PC-9 (cell line): ENCODE data around the gene BCKDHA. TPM values are rescaled to one million over a fixed set of nuclear protein-coding genes. Genes with fewer than 3 reads are reported as not detected.

Experiments used
- BruUV-seq: library from RNA; stranded (reverse); fragments of 400-500 nt; replicated peaks from 2 replicates; lab custom pipeline; 2021; lab: Mats Ljungman, UMichigan
- CTCF ChIA-PET: fragments of 300-600 bp; sonication (Branson Sonifier 250); formaldehyde crosslinking; loops from one replicate; lab custom pipeline; 2022; ENCODE audit warnings: antibody characterized with exemption; lab: Charles Lee
- POLR2A ChIA-PET: fragments of 300-600 bp; sonication (Branson Sonifier 250); formaldehyde crosslinking; loops from one replicate; lab custom pipeline; 2022; ENCODE audit warnings: antibody characterized with exemption; ENCODE audit not compliant: unreplicated experiment; lab: Charles Lee
- DNase-seq, 2 experiments: peaks; one replicate each; pipeline versions ENCODE4 v3.0.0 to v3.0.0-alpha.2; 2015 to 2022; ENCODE audit warnings: mixed read lengths in 1 of 2
- H2AFZ ChIP-seq: fragments of 200-600 bp; sonication (generic); 2 replicates; pipeline ENCODE4 v1.8.1; 2017; ENCODE audit warnings: antibody characterized with exemption
- H3F3A ChIP-seq: fragments of 200-600 bp; sonication (generic); 2 replicates; pipeline ENCODE4 v1.8.1; 2017; ENCODE audit warnings: antibody characterized with exemption, mild to moderate bottlenecking, low read depth; ENCODE audit not compliant: insufficient read depth
- H3K27ac ChIP-seq: fragments of 200-600 bp; sonication (generic); 2 replicates; pipeline ENCODE4 v1.6.1; 2016; ENCODE audit warnings: mixed run types
- H3K27me3 ChIP-seq: fragments of 200-600 bp; sonication (generic); 2 replicates; pipeline ENCODE4 v1.6.1; 2016; ENCODE audit warnings: low read depth, mixed run types; ENCODE audit not compliant: insufficient read depth
- H3K36me3 ChIP-seq: fragments of 200-600 bp; sonication (generic); 2 replicates; pipeline ENCODE4 v1.6.1; 2016; ENCODE audit warnings: low read depth, mixed run types
- H3K4me1 ChIP-seq: fragments of 200-600 bp; sonication (generic); replicated peaks from 2 replicates; pipeline ENCODE4 v1.6.1; 2016; ENCODE audit warnings: mixed run types; ENCODE audit not compliant: insufficient read depth
- H3K4me2 ChIP-seq: fragments of 200-600 bp; sonication (generic); 2 replicates; pipeline ENCODE4 v1.6.1; 2017; ENCODE audit warnings: mixed run types
- H3K4me3 ChIP-seq: fragments of 200-600 bp; sonication (generic); 2 replicates; pipeline ENCODE4 v1.6.1; 2016; ENCODE audit warnings: mixed run types
- H3K79me2 ChIP-seq: fragments of 200-600 bp; sonication (generic); 2 replicates; pipeline ENCODE4 v1.6.1; 2017; ENCODE audit warnings: low read depth, mixed run types
- H3K9me2 ChIP-seq: fragments of 200-600 bp; sonication (generic); 2 replicates; pipeline ENCODE4 v1.8.1; 2017; ENCODE audit warnings: mild to moderate bottlenecking; ENCODE audit not compliant: insufficient read depth
- H3K9me3 ChIP-seq: fragments of 200-600 bp; sonication (generic); 2 replicates; pipeline ENCODE4 v1.8.1; 2016; ENCODE audit warnings: low read depth; ENCODE audit not compliant: insufficient read depth
- H4K20me1 ChIP-seq: fragments of 200-600 bp; sonication (generic); 2 replicates; pipeline ENCODE4 v1.8.1; 2017; ENCODE audit not compliant: insufficient read depth
- CTCF ChIP-seq: fragments of 200-600 bp; sonication (generic); conservative IDR thresholded peaks from 2 replicates; pipeline ENCODE4 v1.6.1; 2017; ENCODE audit warnings: mixed run types, antibody characterized with exemption, mild to moderate bottlenecking, moderate library complexity
- EZH2 ChIP-seq: fragments of 200-600 bp; sonication (generic); IDR thresholded peaks from 2 replicates; pipeline ENCODE4 v1.8.0; 2017; ENCODE audit warnings: antibody characterized with exemption, low read depth
- intact Hi-C: fragments of 100-400 bp; cut with micrococcal nuclease; formaldehyde crosslinking; loops from one replicate; pipeline ENCODE4 v1.10.0; 2022; ENCODE audit not compliant: unreplicated experiment
- total RNA-seq: library from RNA; stranded (reverse); gene quantifications from 2 replicates; pipeline ENCODE4 v1.2.3, GENCODE V29; 2021

BCKDHA gene
- total RNA-seq, 1 experiment from 2014 or later: 26.3 TPM

- H2AFZ ChIP-seq: peak overlapping the region; percentile 74
- intact Hi-C loops: loop anchor here (1.0 to 10.0 kb wide), 6 partner anchors 26 to 691 kb away; partner anchors contain the start of genes BCKDHA, CCDC97, DMAC2 and EXOSC5
These were observed 44.8 kb upstream of the BCKDHA start for GRCh38 chr19:41352609-41353465.

GRCh38 chr19:41353466-41354342 is 43.9 kb upstream of the BCKDHA start, which contains the start of gene TGFB1:
Gene TGFB1 (minus strand): TSS chr19:41353922. CDS start chr19:41353044, 878 bp downstream.
- Histone ChIP-seq H3F3A (peaks cover 15% of the 10 kb centered on the region; the same call in 1 of the 2 replicates), H3K4me3 (peak within 1 kb of the TSS; percentile 80), H3K4me1 (peaks cover 15% of the 10 kb centered on the region), H3K27ac (no peak within 1 kb of the TSS), H3K9me2 (no peaks in the 10 kb centered on the region), H3K79me2 (no peaks in the 10 kb centered on the region; the same call in 1 of the 2 replicates), H4K20me1 (no peaks in the 10 kb centered on the region), H3K36me3 (no peaks in the 10 kb centered on the region), H2AFZ (peak within 1 kb of the TSS; percentile 74), H3K27me3 (no peaks in the 10 kb centered on the region), H3K9me3 (no peaks in the 10 kb centered on the region), H3K4me2 (peak within 1 kb of the TSS; percentile 98)
- peak; percentile 39 to 91 for DNase-seq
- TSS peak; percentile 89 for BruUV-seq
- POLR2A ChIA-PET: interaction anchor here (0.6 to 0.8 kb wide), 4 partner anchors 29 to 890 kb away, joined by 3 read pairs; no protein-coding TSS in a partner anchor
- CTCF ChIA-PET: interaction anchor here (1.2 to 1.6 kb wide), 2 partner anchors 10 to 90 kb away, joined by 3 to 10 read pairs; partner anchors contain the start of genes B9D2 and HNRNPUL1
- TF ChIP-seq CTCF (peak; percentile 79), EZH2 (no peak)
- intact Hi-C loops: loop anchor here (1.0 to 10.0 kb wide), 5 partner anchors 27 to 691 kb away; partner anchors contain the start of genes BCKDHA, DMAC2 and EXOSC5

More at GRCh38 chr19:41352609-41353465, 44.8 kb upstream of the BCKDHA start:
- peak overlapping the region; percentile 98 for H3K4me2 ChIP-seq
- H4K20me1 ChIP-seq: no peaks in the 10 kb centered on the region
- no peaks in the 10 kb centered on the region for H3K9me3 ChIP-seq
- peak in 1 of 2 experiments; percentile 73 for DNase-seq
- H3K36me3 ChIP-seq: no peaks in the 10 kb centered on the region
- H3K9me2 ChIP-seq: no peaks in the 10 kb centered on the region
- H3K27me3 ChIP-seq: no peaks in the 10 kb centered on the region
- peaks cover 15% of the 10 kb centered on the region for H3K4me1 ChIP-seq
- CTCF ChIA-PET: interaction anchor here (0.5 to 1.6 kb wide), 5 partner anchors 9 to 406 kb away, joined by 3 to 10 read pairs (median 6); partner anchors contain the start of genes B9D2 and HNRNPUL1
- H3K79me2 ChIP-seq: no peaks in the 10 kb centered on the region; the same call in 1 of the 2 replicates
- H3K4me3 ChIP-seq: peak overlapping the region; percentile 80
- POLR2A ChIA-PET: interaction anchor here (0.6 to 0.9 kb wide), 5 partner anchors 28 to 1066 kb away, joined by 3 to 13 read pairs (median 3); no protein-coding TSS in a partner anchor
- peak; percentile 60 for TF ChIP-seq CTCF
- no peak for TF ChIP-seq EZH2
- H3K27ac ChIP-seq: no peak overlapping the region
- no TSS peak for BruUV-seq
- H3F3A ChIP-seq: peaks cover 15% of the 10 kb centered on the region; the same call in 1 of the 2 replicates
